HCT116 (cell line): Measurements from ENCODE around the gene VTI1A. TPM values are rescaled to one million over a fixed set of nuclear protein-coding genes. Genes with fewer than 3 reads are reported as not detected.

Experiments
- ATAC-seq: fragments of 200-7000 bp; cut with Tn5 transposase; 2 replicates; pipeline ENCODE4 v1.9.1; 2020; ENCODE audit warnings: mild to moderate bottlenecking, moderate library complexity
- BruUV-seq: library from RNA; stranded (reverse); fragments of 400-500 nt; replicated peaks from 2 replicates; lab custom pipeline; 2021; lab: Mats Ljungman, UMichigan
- CTCF ChIA-PET: fragments of 300-600 bp; sonication (Branson Sonifier 250); formaldehyde crosslinking; loops from one replicate; lab custom pipeline; 2021; ENCODE audit warnings: antibody characterized with exemption; lab: Charles Lee
- POLR2A ChIA-PET: fragments of 300-600, 350-600 bp; sonication (Branson Sonifier 250); formaldehyde crosslinking; loops from one replicate; lab custom pipeline; 2021; ENCODE audit warnings: antibody characterized with exemption; lab: Charles Lee
- RAD21 ChIA-PET, 2 experiments: fragments of 300-600 bp; sonication (Branson Sonifier 250); formaldehyde crosslinking; loops; one replicate each; lab custom pipeline; 2023; ENCODE audit warnings: low total read pairs in 2 of 2; ENCODE audit not compliant: uncharacterized antibody in 2 of 2, unreplicated experiment in 2 of 2, low non-redundant PET in 1 of 2; lab: Charles Lee
- DNase-seq: peaks from one replicate; pipeline ENCODE4 v3.0.0-alpha.2; 2010; ENCODE audit warnings: low read depth, low spot score
- H2AFZ ChIP-seq: fragments of 200-600 bp; shearing (Covaris generic), sonication (generic); 2 replicates; pipeline ENCODE4 v1.6.1; 2017; ENCODE audit warnings: low read depth, mixed run types, mixed read lengths, antibody characterized with exemption, low read length; ENCODE audit not compliant: poor library complexity, severe bottlenecking
- H3K27ac ChIP-seq: 2 replicates; pipeline ENCODE4 v1.5.1; 2012; ENCODE audit warnings: low read depth, low read length
- H3K27me3 ChIP-seq: fragments of 200-600 bp; sonication (generic); 2 replicates; pipeline ENCODE4 v1.6.1; 2016; ENCODE audit warnings: mixed run types, low read length, mixed read lengths; ENCODE audit not compliant: insufficient read depth
- H3K36me3 ChIP-seq, 2 experiments: fragments of 200-500 bp in 1 of 2; fragments of 200-600 bp in 1 of 2; sonication (Bioruptor generic) in 1 of 2; sonication (generic) in 1 of 2; 2 replicates each; pipeline versions ENCODE4 v1.5.1 to v1.6.1; 2014 to 2016; ENCODE audit warnings: low read length in 2 of 2, inconsistent platforms in 1 of 2, mixed read lengths in 1 of 2, mixed run types in 1 of 2; ENCODE audit not compliant: insufficient read depth in 2 of 2, control insufficient read depth in 1 of 2
- H3K4me1 ChIP-seq, 2 experiments: fragments of 200-600 bp in 1 of 2; sonication (generic) in 1 of 2; 2 replicates each; pipeline versions ENCODE4 v1.5.1 to v1.6.1; 2012 to 2017; ENCODE audit warnings: low read length in 2 of 2, inconsistent platforms in 1 of 2, mild to moderate bottlenecking in 1 of 2, mixed read lengths in 1 of 2, mixed run types in 1 of 2, moderate library complexity in 1 of 2; ENCODE audit not compliant: insufficient read depth in 2 of 2, control insufficient read depth in 1 of 2
- H3K4me2 ChIP-seq: fragments of 200-600 bp; sonication (generic); 2 replicates; pipeline ENCODE4 v1.6.1; 2017; ENCODE audit warnings: mixed run types, low read length, mixed read lengths
- H3K4me3 ChIP-seq, 2 experiments: fragments of 200-600 bp in 1 of 2; sonication (generic) in 1 of 2; replicated peaks in 1 of 2; 2 replicates each; pipeline ENCODE4 v1.5.1; 2011 to 2016; ENCODE audit warnings: low read length in 2 of 2, control low read depth in 1 of 2, low read depth in 1 of 2, mild to moderate bottlenecking in 1 of 2, mixed read lengths in 1 of 2, mixed run types in 1 of 2
- H3K79me2 ChIP-seq: fragments of 200-600 bp; sonication (generic); 2 replicates; pipeline ENCODE4 v1.6.1; 2017; ENCODE audit warnings: mild to moderate bottlenecking, mixed run types, low read length, moderate library complexity, mixed read lengths; ENCODE audit not compliant: insufficient read depth
- H3K9ac ChIP-seq: fragments of 200-600 bp; sonication (generic); 2 replicates; pipeline ENCODE4 v1.6.1; 2016; ENCODE audit warnings: low read length, mixed read lengths
- H3K9me2 ChIP-seq: fragments of 200-600 bp; sonication (generic), shearing (Covaris generic); 2 replicates; pipeline ENCODE4 v1.6.1; 2017; ENCODE audit warnings: mixed run types, mild to moderate bottlenecking, moderate library complexity; ENCODE audit not compliant: insufficient read depth
- H3K9me3 ChIP-seq, 2 experiments: fragments of 200-500 bp in 1 of 2; fragments of 200-600 bp in 1 of 2; sonication (Bioruptor generic) in 1 of 2; sonication (generic) in 1 of 2; 2 replicates each; pipeline ENCODE4 v1.6.1; 2014 to 2017; ENCODE audit warnings: low read length in 2 of 2, mixed read lengths in 2 of 2, inconsistent platforms in 1 of 2, low read depth in 1 of 2, mild to moderate bottlenecking in 1 of 2, mixed run types in 1 of 2, moderate library complexity in 1 of 2; ENCODE audit not compliant: control insufficient read depth in 1 of 2, insufficient read depth in 1 of 2
- H4K20me1 ChIP-seq: fragments of 200-600 bp; sonication (generic), shearing (Covaris generic); 2 replicates; pipeline ENCODE4 v1.6.1; 2017; ENCODE audit warnings: mixed run types, mild to moderate bottlenecking, moderate library complexity; ENCODE audit not compliant: insufficient read depth
- CEBPB ChIP-seq: IDR thresholded peaks from 2 replicates; pipeline ENCODE4 v1.6.1; 2012; ENCODE audit warnings: low read depth
- ELF1 ChIP-seq: IDR thresholded peaks from 2 replicates; pipeline ENCODE4 v1.6.1; 2012; ENCODE audit warnings: low read depth, borderline replicate concordance
- FOSL1 ChIP-seq: IDR thresholded peaks from 2 replicates; pipeline ENCODE4 v1.6.1; 2012; ENCODE audit warnings: low read depth
- POLR2AphosphoS5 ChIP-seq: IDR thresholded peaks from 2 replicates; pipeline ENCODE4 v1.6.1; 2011; ENCODE audit warnings: mild to moderate bottlenecking, low read depth, low read length, moderate library complexity
- SIN3A ChIP-seq: IDR thresholded peaks from 2 replicates; pipeline ENCODE4 v1.6.1; 2012; ENCODE audit warnings: low read depth
- SP1 ChIP-seq: IDR thresholded peaks from 2 replicates; pipeline ENCODE4 v1.6.1; 2012; ENCODE audit warnings: low read depth
- ZFX ChIP-seq: fragments of 450-650 bp; IDR thresholded peaks from 2 replicates; pipeline ENCODE4 v1.6.1; 2017
- intact Hi-C: fragments of 100-400 bp; cut with micrococcal nuclease; formaldehyde crosslinking; loops from 2 replicates; pipeline ENCODE4 v1.10.0; 2022
- total RNA-seq: library from RNA; stranded (reverse); gene quantifications from one replicate; pipeline ENCODE4 v1.2.1, GENCODE V29; 2021; ENCODE audit not compliant: unreplicated experiment
- TF ChIP-seq, protein P1 (sequence below), 3 experiments: fragments of 200-600 bp in 1 of 3; sonication (generic) in 1 of 3; IDR thresholded peaks in 2 of 3; conservative IDR thresholded peaks in 1 of 3; 2 replicates each; pipeline ENCODE4 v1.5.1; 2012 to 2017; ENCODE audit warnings: low read depth in 2 of 3, low read length in 2 of 3, antibody characterized with exemption in 1 of 3, borderline replicate concordance in 1 of 3, control low read depth in 1 of 3, mild to moderate bottlenecking in 1 of 3, mixed read lengths in 1 of 3, mixed run types in 1 of 3, moderate library complexity in 1 of 3; ENCODE audit not compliant: insufficient read depth in 1 of 3
- TF ChIP-seq, protein P2 (sequence below): IDR thresholded peaks from 2 replicates; pipeline ENCODE4 v1.6.1; 2012; ENCODE audit warnings: low read depth

VTI1A gene
- total RNA-seq, 1 experiment from 2014 or later: 80.7 TPM

DNA sequence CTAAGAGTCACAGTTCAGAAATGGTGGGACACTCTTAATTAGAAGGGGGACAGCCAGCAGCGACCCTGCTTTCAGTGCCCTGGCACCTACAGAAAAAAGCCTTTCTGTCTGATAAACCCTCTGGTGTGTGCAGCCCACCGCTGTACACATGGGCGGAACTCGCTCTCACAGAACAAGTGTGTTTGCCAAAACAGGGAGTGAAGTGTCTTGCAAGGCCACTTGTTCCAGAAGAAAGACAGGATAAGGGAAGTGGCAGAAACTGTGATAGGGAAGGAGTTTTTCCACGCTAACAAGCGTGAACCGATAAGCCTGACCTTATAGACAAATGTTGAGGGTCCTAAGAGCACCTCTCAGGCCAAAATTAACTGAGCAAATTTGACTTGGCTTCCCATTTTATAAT, 299.3 kb downstream of the VTI1A start:
- no peaks in the 10 kb centered on the region; a peak in 1 of 4 replicates for H3K36me3 ChIP-seq
- no peak for TF ChIP-seq FOSL1
- no peak for TF ChIP-seq SIN3A
- TF ChIP-seq ZFX: no peak
- no peak for TF ChIP-seq CEBPB
- TF ChIP-seq, protein P1, sequence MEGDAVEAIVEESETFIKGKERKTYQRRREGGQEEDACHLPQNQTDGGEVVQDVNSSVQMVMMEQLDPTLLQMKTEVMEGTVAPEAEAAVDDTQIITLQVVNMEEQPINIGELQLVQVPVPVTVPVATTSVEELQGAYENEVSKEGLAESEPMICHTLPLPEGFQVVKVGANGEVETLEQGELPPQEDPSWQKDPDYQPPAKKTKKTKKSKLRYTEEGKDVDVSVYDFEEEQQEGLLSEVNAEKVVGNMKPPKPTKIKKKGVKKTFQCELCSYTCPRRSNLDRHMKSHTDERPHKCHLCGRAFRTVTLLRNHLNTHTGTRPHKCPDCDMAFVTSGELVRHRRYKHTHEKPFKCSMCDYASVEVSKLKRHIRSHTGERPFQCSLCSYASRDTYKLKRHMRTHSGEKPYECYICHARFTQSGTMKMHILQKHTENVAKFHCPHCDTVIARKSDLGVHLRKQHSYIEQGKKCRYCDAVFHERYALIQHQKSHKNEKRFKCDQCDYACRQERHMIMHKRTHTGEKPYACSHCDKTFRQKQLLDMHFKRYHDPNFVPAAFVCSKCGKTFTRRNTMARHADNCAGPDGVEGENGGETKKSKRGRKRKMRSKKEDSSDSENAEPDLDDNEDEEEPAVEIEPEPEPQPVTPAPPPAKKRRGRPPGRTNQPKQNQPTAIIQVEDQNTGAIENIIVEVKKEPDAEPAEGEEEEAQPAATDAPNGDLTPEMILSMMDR (IDR thresholded peaks at IDR 0.05 in 2 of 3, conservative IDR thresholded peaks at IDR 0.05 in 1 of 3; ENCODE audit: borderline replicate concordance in 1 of 3, insufficient read depth in 1 of 3, low read depth in 2 of 3, low read length in 2 of 3): no peak
- TF ChIP-seq POLR2AphosphoS5: no peak
- TF ChIP-seq ELF1: no peak
- TF ChIP-seq, protein P2, sequence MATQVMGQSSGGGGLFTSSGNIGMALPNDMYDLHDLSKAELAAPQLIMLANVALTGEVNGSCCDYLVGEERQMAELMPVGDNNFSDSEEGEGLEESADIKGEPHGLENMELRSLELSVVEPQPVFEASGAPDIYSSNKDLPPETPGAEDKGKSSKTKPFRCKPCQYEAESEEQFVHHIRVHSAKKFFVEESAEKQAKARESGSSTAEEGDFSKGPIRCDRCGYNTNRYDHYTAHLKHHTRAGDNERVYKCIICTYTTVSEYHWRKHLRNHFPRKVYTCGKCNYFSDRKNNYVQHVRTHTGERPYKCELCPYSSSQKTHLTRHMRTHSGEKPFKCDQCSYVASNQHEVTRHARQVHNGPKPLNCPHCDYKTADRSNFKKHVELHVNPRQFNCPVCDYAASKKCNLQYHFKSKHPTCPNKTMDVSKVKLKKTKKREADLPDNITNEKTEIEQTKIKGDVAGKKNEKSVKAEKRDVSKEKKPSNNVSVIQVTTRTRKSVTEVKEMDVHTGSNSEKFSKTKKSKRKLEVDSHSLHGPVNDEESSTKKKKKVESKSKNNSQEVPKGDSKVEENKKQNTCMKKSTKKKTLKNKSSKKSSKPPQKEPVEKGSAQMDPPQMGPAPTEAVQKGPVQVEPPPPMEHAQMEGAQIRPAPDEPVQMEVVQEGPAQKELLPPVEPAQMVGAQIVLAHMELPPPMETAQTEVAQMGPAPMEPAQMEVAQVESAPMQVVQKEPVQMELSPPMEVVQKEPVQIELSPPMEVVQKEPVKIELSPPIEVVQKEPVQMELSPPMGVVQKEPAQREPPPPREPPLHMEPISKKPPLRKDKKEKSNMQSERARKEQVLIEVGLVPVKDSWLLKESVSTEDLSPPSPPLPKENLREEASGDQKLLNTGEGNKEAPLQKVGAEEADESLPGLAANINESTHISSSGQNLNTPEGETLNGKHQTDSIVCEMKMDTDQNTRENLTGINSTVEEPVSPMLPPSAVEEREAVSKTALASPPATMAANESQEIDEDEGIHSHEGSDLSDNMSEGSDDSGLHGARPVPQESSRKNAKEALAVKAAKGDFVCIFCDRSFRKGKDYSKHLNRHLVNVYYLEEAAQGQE: no peak
- TF ChIP-seq SP1: no peak
- H3K4me2 ChIP-seq: no peak overlapping the region
- no peak for ATAC-seq
- DNase-seq: no peak
- intact Hi-C loops: loop anchor here (10.0 kb wide), 1 partner anchor 272 kb away; no protein-coding TSS in a partner anchor
- H4K20me1 ChIP-seq: no peaks in the 10 kb centered on the region
- H3K9me3 ChIP-seq: no peaks in the 10 kb centered on the region
- H3K4me1 ChIP-seq: peaks cover 27 to 35% of the 10 kb centered on the region in 2 experiments
- no peaks in the 10 kb centered on the region for H3K9me2 ChIP-seq
- no peak overlapping the region for H3K4me3 ChIP-seq
- ChIA-PET RAD21 (no interaction called here), CTCF (no interaction called here), POLR2A (no interaction called here)
- H3K27ac ChIP-seq: no peak overlapping the region
- no peaks in the 10 kb centered on the region for H3K79me2 ChIP-seq
- no peak overlapping the region for H3K9ac ChIP-seq
- no TSS peak for BruUV-seq
- H3K27me3 ChIP-seq: no peaks in the 10 kb centered on the region
- H2AFZ ChIP-seq: no peak overlapping the region
